G401.6 (cell line): ENCODE results near the gene ILF3.

Source experiments
- FAIRE-seq: peaks from 2 replicates; lab custom pipeline; 2012; peaks lifted over from hg19 to GRCh38; lab: Jason Lieb, UNC

Gene ILF3

GRCh38 chr19:10678813-10679212, 24.7 kb downstream of the ILF3 start:
- FAIRE-seq: no peak

- no peak for FAIRE-seq
Measured at GRCh38 chr19:10679743-10680142, 25.6 kb downstream of the ILF3 start.

GRCh38 chr19:10680545-10681135, 26.5 kb downstream of the ILF3 start:
- no peak for FAIRE-seq

GRCh38 chr19:10681658-10682057, 27.5 kb downstream of the ILF3 start:
- FAIRE-seq: no peak

GRCh38 chr19:10682397-10683063, 28.4 kb downstream of the ILF3 start:
- FAIRE-seq: no peak

GRCh38 chr19:10683064-10683426, 28.9 kb downstream of the ILF3 start:
- FAIRE-seq: no peak

- FAIRE-seq: no peak
Measured at GRCh38 chr19:10683582-10683981, 29.4 kb downstream of the ILF3 start.

- FAIRE-seq: no peak
Measured at GRCh38 chr19:10685210-10685609, 31.1 kb downstream of the ILF3 start.

GRCh38 chr19:10686193-10686592, 32.0 kb downstream of the ILF3 start:
- FAIRE-seq: no peak

- FAIRE-seq: no peak
Measured at GRCh38 chr19:10686661-10687517, 32.7 kb downstream of the ILF3 start.

GRCh38 chr19:10687518-10688288, 33.6 kb downstream of the ILF3 start:
- no peak for FAIRE-seq

GRCh38 chr19:10688545-10689280, 34.6 kb downstream of the ILF3 start:
- FAIRE-seq: no peak

GRCh38 chr19:10690341-10690781, 36.2 kb downstream of the ILF3 start:
- peak; percentile 69 for FAIRE-seq

GRCh38 chr19:10691178-10691881, 37.2 kb downstream of the ILF3 start:
- FAIRE-seq: no peak

GRCh38 chr19:10691883-10692282, 37.7 kb downstream of the ILF3 start:
- FAIRE-seq: no peak

GRCh38 chr19:10692673-10693264, 38.6 kb downstream of the ILF3 start:
- no peak for FAIRE-seq

- no peak for FAIRE-seq
Measured at GRCh38 chr19:10694706-10695307, 40.7 kb downstream of the ILF3 start.

- peak; percentile 98 for FAIRE-seq
Measured at GRCh38 chr19:10695401-10696398, 41.6 kb downstream of the ILF3 start.
